Endothelial cell of umbilical vein (primary cell): ENCODE data around the gene TMEM37. TPM values are rescaled to one million over a fixed set of nuclear protein-coding genes. Genes with fewer than 3 reads are reported as not detected.

Experiments
- BruUV-seq: library from RNA; stranded (reverse); fragments of 400-500 nt; replicated peaks from 2 replicates; lab custom pipeline; 2021; lab: Mats Ljungman, UMichigan
- CTCF ChIA-PET: fragments of 300-600, 350-600 bp; sonication (Branson Sonifier 250); formaldehyde crosslinking; loops from one replicate; lab custom pipeline; 2021; ENCODE audit warnings: antibody characterized with exemption, inconsistent platforms; lab: Charles Lee
- POLR2A ChIA-PET: fragments of 300-600, 350-600 bp; sonication (Branson Sonifier 250); formaldehyde crosslinking; loops from one replicate; lab custom pipeline; 2021; ENCODE audit warnings: antibody characterized with exemption, inconsistent platforms; lab: Charles Lee
- DNase-seq: peaks from one replicate; pipeline ENCODE4 v3.0.0-alpha.2; 2011; ENCODE audit warnings: low read depth, low spot score
- FAIRE-seq: peaks from 2 replicates; lab custom pipeline; 2011; peaks lifted over from hg19 to GRCh38; lab: Jason Lieb, UNC
- H2AFZ ChIP-seq: 2 replicates; pipeline ENCODE4 v1.6.0; 2012; ENCODE audit warnings: low read depth, low read length, control low read depth, inconsistent platforms
- H3K27ac ChIP-seq: 2 replicates; pipeline ENCODE4 v1.5.1; 2011; ENCODE audit warnings: low read depth, mild to moderate bottlenecking, control low read depth, low read length, moderate library complexity; ENCODE audit not compliant: insufficient read depth
- H3K27me3 ChIP-seq, 2 experiments: 2 replicates each; pipeline versions ENCODE4 v1.6.0 to v1.6.1; 2011; ENCODE audit warnings: low read length in 2 of 2, mixed read lengths in 1 of 2; ENCODE audit not compliant: control insufficient read depth in 2 of 2, insufficient read depth in 2 of 2
- H3K36me3 ChIP-seq, 2 experiments: 2 replicates in 1 of 2; 3 replicates in 1 of 2; pipeline ENCODE4 v1.5.1; 2011; ENCODE audit warnings: low read length in 2 of 2, mild to moderate bottlenecking in 1 of 2, moderate library complexity in 1 of 2; ENCODE audit not compliant: control insufficient read depth in 2 of 2, insufficient read depth in 2 of 2; ENCODE audit errors: extremely low read depth in 1 of 2
- H3K4me1 ChIP-seq: 3 replicates; pipeline ENCODE4 v1.5.1; 2011; ENCODE audit warnings: mild to moderate bottlenecking, low read length; ENCODE audit not compliant: control insufficient read depth, insufficient read depth; ENCODE audit errors: extremely low read depth
- H3K4me2 ChIP-seq: 2 replicates; pipeline ENCODE4 v1.6.1; 2011; ENCODE audit warnings: low read length, control low read depth, mixed read lengths; ENCODE audit not compliant: insufficient read depth
- H3K4me3 ChIP-seq, 3 experiments: fragments of 200-600 bp in 1 of 3; sonication (generic), shearing (Covaris generic) in 1 of 3; replicated peaks in 1 of 3; 2 replicates each; pipeline ENCODE4 v1.5.1; 2011 to 2016; ENCODE audit warnings: control low read depth in 3 of 3, low read length in 3 of 3, mild to moderate bottlenecking in 2 of 3, inconsistent platforms in 1 of 3, low read depth in 1 of 3, moderate library complexity in 1 of 3; ENCODE audit not compliant: insufficient read depth in 1 of 3
- H3K79me2 ChIP-seq: 2 replicates; pipeline ENCODE4 v1.6.0; 2012; ENCODE audit warnings: low read length, inconsistent platforms; ENCODE audit not compliant: control insufficient read depth, insufficient read depth
- H3K9ac ChIP-seq: replicated peaks from 2 replicates; pipeline ENCODE3; 2011; ENCODE audit warnings: low read length, control low read depth; ENCODE audit not compliant: insufficient read depth; ENCODE audit errors: extremely low read depth
- H3K9me1 ChIP-seq: replicated peaks from 3 replicates; pipeline ENCODE4 v1.6.0; 2011; ENCODE audit warnings: mild to moderate bottlenecking, low read length; ENCODE audit not compliant: control insufficient read depth, insufficient read depth; ENCODE audit errors: extremely low read depth
- H3K9me3 ChIP-seq: replicated peaks from 2 replicates; pipeline ENCODE4 v1.5.1; 2012; ENCODE audit warnings: low read length, inconsistent platforms; ENCODE audit not compliant: control insufficient read depth, insufficient read depth
- H4K20me1 ChIP-seq: replicated peaks from 2 replicates; pipeline ENCODE3; 2011; ENCODE audit warnings: mild to moderate bottlenecking, low read length; ENCODE audit not compliant: control insufficient read depth, insufficient read depth; ENCODE audit errors: extremely low read depth
- EZH2 ChIP-seq: IDR thresholded peaks from 2 replicates; pipeline ENCODE4 v1.6.1; 2012; ENCODE audit warnings: borderline replicate concordance, low read depth, mild to moderate bottlenecking, moderate library complexity, low read length, inconsistent platforms; ENCODE audit not compliant: severe bottlenecking
- FOS ChIP-seq: IDR thresholded peaks from 2 replicates; pipeline ENCODE4 v1.6.1; 2011; ENCODE audit warnings: mild to moderate bottlenecking, low read length, moderate library complexity, borderline replicate concordance; ENCODE audit not compliant: insufficient read depth
- GATA2 ChIP-seq: IDR thresholded peaks from 2 replicates; pipeline ENCODE4 v1.7.0; 2011; ENCODE audit warnings: low read depth, mild to moderate bottlenecking, moderate library complexity, mixed read lengths, low read length; ENCODE audit not compliant: insufficient read length, insufficient read depth
- JUN ChIP-seq: IDR thresholded peaks from 2 replicates; pipeline ENCODE4 v1.6.1; 2011; ENCODE audit warnings: borderline replicate concordance, low read depth; ENCODE audit not compliant: insufficient read length, insufficient read depth
- MAX ChIP-seq: IDR thresholded peaks from 2 replicates; pipeline ENCODE4 v1.6.1; 2011; ENCODE audit not compliant: insufficient read depth, insufficient read length
- MYC ChIP-seq: IDR thresholded peaks from one replicate; pipeline ENCODE4 v1.6.1; 2011; ENCODE audit warnings: mild to moderate bottlenecking, low read depth, low read length
- POLR2A ChIP-seq: IDR thresholded peaks from 2 replicates; pipeline ENCODE4 v1.6.1; 2012; ENCODE audit warnings: low read depth, mild to moderate bottlenecking, control low read depth, low read length
- POLR2AphosphoS5 ChIP-seq: IDR thresholded peaks from 2 replicates; pipeline ENCODE4 v1.6.1; 2012; ENCODE audit warnings: low read depth, mild to moderate bottlenecking, control low read depth, low read length, moderate library complexity; ENCODE audit not compliant: insufficient read depth
- dilution Hi-C: fragments of 300-500 bp; cut with MboI; formaldehyde crosslinking; loops from one replicate; pipeline ENCODE4 v1.15.0; 2019; ENCODE audit warnings: low sequenced_read_pairs; ENCODE audit not compliant: extremely low pct_ligation_motif_present
- intact Hi-C: fragments of 100-400 bp; cut with micrococcal nuclease; formaldehyde crosslinking; loops from one replicate; pipeline ENCODE4 v1.10.0; 2022
- polyA plus RNA-seq, 4 experiments: library from polyadenylated mRNA; depleted of rRNA in 3 of 4; stranded (reverse) in 3 of 4; unstranded in 1 of 4; fragments of >200 nt; gene quantifications; 2 replicates each; pipeline versions ENCODE4 v1.2.1 to v1.2.3, GENCODE V29; 2011 to 2012; ENCODE audit warnings: missing spikeins in 1 of 4
- total RNA-seq: library from RNA; stranded (reverse); gene quantifications from 2 replicates; pipeline ENCODE4 v1.2.3, GENCODE V29; 2021

TMEM37 gene
- total and polyA plus RNA-seq, 2 donors (not counting 3 experiments of a cell fraction or from before 2014, with no cell fraction given): 3.5 to 16.2 TPM

GRCh38 chr2:119427756-119428155 lies 3.9 kb upstream of the TMEM37 start:
- TF ChIP-seq MYC (no peak), MAX (no peak), POLR2A (no peak), JUN (no peak), EZH2 (no peak), POLR2AphosphoS5 (no peak), FOS (no peak), GATA2 (no peak)
- Histone ChIP-seq H3K4me1 (peaks cover 9% of the 10 kb centered on the region), H4K20me1 (no peaks in the 10 kb centered on the region), H3K79me2 (no peaks in the 10 kb centered on the region), H3K9me1 (no peaks in the 10 kb centered on the region), H3K9me3 (no peaks in the 10 kb centered on the region), H3K27ac (no peak overlapping the region), H3K9ac (no peak overlapping the region), H3K4me3 (no peak overlapping the region), H3K27me3 (peaks cover 14 to 20% of the 10 kb centered on the region in 2 experiments), H2AFZ (no peak overlapping the region), H3K36me3 (no peaks in the 10 kb centered on the region), H3K4me2 (no peak overlapping the region)
- no peak for FAIRE-seq
- BruUV-seq: no TSS peak
- POLR2A ChIA-PET: no interaction called here
- no peak for DNase-seq
- intact Hi-C loops: no loop called here
- CTCF ChIA-PET: interaction anchor here (1.0 kb wide), 1 partner anchor 51 kb away, joined by 3 read pairs; no protein-coding TSS in a partner anchor
- dilution Hi-C loops: no loop called here
